NCI-H146 treated with DMSO at 0.1 percent for 48 hours (cell line): ENCODE data around the gene DRD2.

ENCODE experiments used
- DNase-seq: peaks from one replicate; lab custom pipeline; 2025; ENCODE audit not compliant: unreplicated experiment; lab: John Stamatoyannopoulos, UW

Gene DRD2

GRCh38 chr11:113487622-113488021 lies 12.4 kb upstream of the DRD2 start:
- DNase-seq, result no peak

GRCh38 chr11:113484223-113484622 lies 9.0 kb upstream of the DRD2 start:
- no peak for DNase-seq

GRCh38 chr11:113481672-113482071 lies 6.5 kb upstream of the DRD2 start:
- no peak for DNase-seq

- DNase-seq, result no peak
These were observed 6.0 kb upstream of the DRD2 start for GRCh38 chr11:113481226-113481625.

- DNase-seq, result peak; percentile 51
These were observed 2.1 kb upstream of the DRD2 start for GRCh38 chr11:113477321-113477720.

- no peak for DNase-seq
These were observed 1.4 kb upstream of the DRD2 start for GRCh38 chr11:113476553-113476952.

GRCh38 chr11:113474362-113475159 lies 637 bp downstream of the DRD2 start:
- DNase-seq, result no peak

GRCh38 chr11:113473983-113474361 lies 1.2 kb downstream of the DRD2 start:
- DNase-seq, result no peak

- no peak for DNase-seq
These were observed 2.7 kb downstream of the DRD2 start for GRCh38 chr11:113472471-113472870.

GRCh38 chr11:113470233-113470632 lies 5.0 kb downstream of the DRD2 start:
- no peak for DNase-seq

- no peak for DNase-seq
These were observed 6.4 kb downstream of the DRD2 start for GRCh38 chr11:113468726-113469345.

GRCh38 chr11:113467545-113467944 lies 7.7 kb downstream of the DRD2 start:
- no peak for DNase-seq

GRCh38 chr11:113465786-113466185 lies 9.4 kb downstream of the DRD2 start:
- peak; percentile 38 for DNase-seq

GRCh38 chr11:113464416-113464815 lies 10.8 kb downstream of the DRD2 start:
- no peak for DNase-seq

GRCh38 chr11:113462830-113463229 lies 12.4 kb downstream of the DRD2 start:
- DNase-seq, result no peak

- no peak for DNase-seq
These were observed 13.6 kb downstream of the DRD2 start for GRCh38 chr11:113461639-113462038.

- DNase-seq, result no peak
These were observed 14.7 kb downstream of the DRD2 start for GRCh38 chr11:113460469-113460868.

- DNase-seq, result peak; percentile 47
These were observed 17.0 kb downstream of the DRD2 start for GRCh38 chr11:113458189-113458588.

- DNase-seq, result peak; percentile 57
These were observed 17.4 kb downstream of the DRD2 start for GRCh38 chr11:113457784-113458183.

GRCh38 chr11:113454455-113454854 lies 20.7 kb downstream of the DRD2 start:
- no peak for DNase-seq

- DNase-seq, result no peak
These were observed 25.5 kb downstream of the DRD2 start for GRCh38 chr11:113449743-113450142.

GRCh38 chr11:113448316-113448677 lies 26.9 kb downstream of the DRD2 start:
- no peak for DNase-seq
